Measurements from ENCODE around the gene SPINK1. TPM values are rescaled to one million over a fixed set of nuclear protein-coding genes. Genes with fewer than 3 reads are reported as not detected.

Gene SPINK1
- total RNA-seq, 2 donors from 2014 or later = not detected

DNA sequence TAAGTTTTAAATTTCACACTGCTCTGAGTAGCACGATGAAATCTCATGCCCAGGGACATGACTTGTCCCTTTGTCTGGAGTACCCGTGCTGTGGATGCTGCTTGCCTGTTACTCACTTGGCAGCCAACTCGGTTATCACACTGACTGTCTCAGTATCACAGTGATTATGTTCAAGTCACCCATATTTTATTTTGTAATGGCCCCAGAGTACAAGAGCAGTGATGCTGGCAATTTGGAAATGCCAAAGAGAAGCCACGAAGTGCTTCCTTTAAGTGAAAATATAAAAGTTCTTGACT, 24.3 kb upstream of the SPINK1 start:
- TF ChIP-seq, protein P1, sequence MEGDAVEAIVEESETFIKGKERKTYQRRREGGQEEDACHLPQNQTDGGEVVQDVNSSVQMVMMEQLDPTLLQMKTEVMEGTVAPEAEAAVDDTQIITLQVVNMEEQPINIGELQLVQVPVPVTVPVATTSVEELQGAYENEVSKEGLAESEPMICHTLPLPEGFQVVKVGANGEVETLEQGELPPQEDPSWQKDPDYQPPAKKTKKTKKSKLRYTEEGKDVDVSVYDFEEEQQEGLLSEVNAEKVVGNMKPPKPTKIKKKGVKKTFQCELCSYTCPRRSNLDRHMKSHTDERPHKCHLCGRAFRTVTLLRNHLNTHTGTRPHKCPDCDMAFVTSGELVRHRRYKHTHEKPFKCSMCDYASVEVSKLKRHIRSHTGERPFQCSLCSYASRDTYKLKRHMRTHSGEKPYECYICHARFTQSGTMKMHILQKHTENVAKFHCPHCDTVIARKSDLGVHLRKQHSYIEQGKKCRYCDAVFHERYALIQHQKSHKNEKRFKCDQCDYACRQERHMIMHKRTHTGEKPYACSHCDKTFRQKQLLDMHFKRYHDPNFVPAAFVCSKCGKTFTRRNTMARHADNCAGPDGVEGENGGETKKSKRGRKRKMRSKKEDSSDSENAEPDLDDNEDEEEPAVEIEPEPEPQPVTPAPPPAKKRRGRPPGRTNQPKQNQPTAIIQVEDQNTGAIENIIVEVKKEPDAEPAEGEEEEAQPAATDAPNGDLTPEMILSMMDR (IDR thresholded peaks at IDR 0.05) = no peak
- Histone ChIP-seq H3K27me3 (no peaks in the 10 kb centered on the region), H3K4me1 (no peaks in the 10 kb centered on the region), H3K27ac (no peak overlapping the region), H3K9me3 (no peaks in the 10 kb centered on the region), H3K36me3 (no peaks in the 10 kb centered on the region), H3K4me3 (no peak overlapping the region)
- no peak for DNase-seq (ENCODE audit: low spot score)

DNA sequence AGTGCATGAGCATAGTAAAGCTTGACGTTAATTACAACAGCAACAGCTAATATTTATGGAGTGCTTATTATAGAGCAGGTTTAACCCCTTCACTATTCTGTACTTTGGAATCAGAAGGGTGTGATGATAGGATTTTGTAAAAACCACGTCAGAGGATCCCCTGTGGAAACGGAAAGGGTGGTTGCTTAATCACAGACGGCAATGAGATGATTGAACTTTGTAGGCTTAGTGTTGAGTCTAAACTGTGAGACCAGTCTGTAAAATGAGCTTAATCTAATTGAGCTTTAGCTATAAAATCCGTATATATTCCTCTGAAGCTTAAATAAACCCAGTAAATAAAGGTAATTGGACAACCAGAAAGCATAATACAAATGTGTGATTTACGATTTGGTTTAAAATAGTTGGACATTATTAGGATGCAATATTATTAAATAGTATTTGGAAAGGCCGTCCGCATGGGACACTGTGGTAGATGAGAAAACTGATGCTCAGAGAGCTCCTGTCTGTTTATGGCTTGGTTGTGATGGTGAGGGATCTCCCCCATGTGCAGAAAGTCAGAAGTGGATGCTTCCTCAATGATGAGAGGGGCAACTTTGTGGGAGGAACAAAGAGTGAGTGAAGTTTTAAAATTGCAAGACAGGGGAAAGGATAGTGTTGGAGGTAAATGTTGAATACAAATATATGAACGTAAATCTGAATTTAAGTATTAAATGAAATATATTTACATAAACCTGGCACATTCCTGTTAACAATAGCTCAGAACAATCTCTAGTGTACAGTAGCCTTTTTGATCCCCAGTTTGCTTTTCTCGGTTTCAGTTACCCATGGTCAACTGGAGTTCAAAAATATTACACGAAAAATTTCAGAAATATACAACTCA, 23.7 kb upstream of the SPINK1 start:
- H3K9me3 ChIP-seq = no peaks in the 10 kb centered on the region
- TF ChIP-seq, protein P1 (IDR thresholded peaks at IDR 0.05) = no peak
- H3K27ac ChIP-seq = no peak overlapping the region
- no peak for DNase-seq (ENCODE audit: low spot score)
- no peak overlapping the region for H3K4me3 ChIP-seq
- H3K27me3 ChIP-seq = no peaks in the 10 kb centered on the region
- H3K36me3 ChIP-seq = no peaks in the 10 kb centered on the region
- no peaks in the 10 kb centered on the region for H3K4me1 ChIP-seq

DNA sequence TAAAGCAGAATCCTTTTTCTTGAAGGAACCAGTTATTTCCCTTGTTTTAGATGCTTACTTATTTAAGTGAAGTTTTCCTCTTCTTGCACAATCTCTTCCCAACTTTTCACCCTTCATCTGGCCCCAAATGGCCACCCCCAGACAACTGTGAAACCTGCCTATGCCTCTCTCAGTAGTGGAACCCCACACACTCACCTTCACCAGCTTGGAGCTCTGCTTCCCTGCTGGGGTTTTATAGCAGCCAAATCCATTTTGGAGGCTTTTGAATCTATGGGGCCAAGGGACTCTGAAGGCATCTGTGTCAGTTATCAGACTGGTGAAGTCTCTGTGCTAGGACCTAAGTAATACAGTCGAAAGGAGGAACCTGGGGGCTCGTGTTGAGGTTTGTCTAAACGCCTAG, 22.9 kb upstream of the SPINK1 start:
- Histone ChIP-seq H3K27ac (no peak overlapping the region), H3K9me3 (no peaks in the 10 kb centered on the region), H3K4me1 (no peaks in the 10 kb centered on the region), H3K27me3 (no peaks in the 10 kb centered on the region), H3K36me3 (no peaks in the 10 kb centered on the region), H3K4me3 (no peak overlapping the region)
- TF ChIP-seq, protein P1 (IDR thresholded peaks at IDR 0.05) = no peak
- DNase-seq (ENCODE audit: low spot score) = no peak

DNA sequence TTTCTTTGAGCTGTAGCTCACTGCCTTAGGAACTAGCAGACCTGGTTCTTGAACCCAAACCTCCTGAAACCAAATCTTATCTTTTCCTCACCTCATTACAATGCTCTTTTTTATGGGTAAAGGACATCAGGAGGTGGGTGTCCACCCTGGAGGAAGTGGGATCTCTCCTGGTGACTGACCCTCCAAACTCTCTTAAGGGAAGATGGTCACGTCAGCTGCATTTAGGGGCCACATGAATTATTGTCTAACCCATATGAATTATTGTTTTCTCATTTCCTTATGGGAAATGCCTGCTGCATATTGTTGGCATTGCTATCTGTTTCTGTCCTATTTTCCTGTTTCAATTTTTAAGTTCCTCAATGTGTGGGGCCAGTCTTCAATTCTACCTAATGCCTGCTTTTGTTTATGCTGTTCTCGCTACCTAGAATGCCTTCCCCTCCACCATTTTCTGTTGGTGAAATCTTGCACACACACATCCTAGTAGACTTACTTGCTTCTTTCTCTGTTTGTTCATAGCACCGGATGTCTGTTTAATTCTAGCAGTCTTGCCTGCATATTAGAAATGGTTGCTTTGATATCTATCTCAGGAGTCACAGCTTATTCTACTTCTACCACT, 22.0 kb upstream of the SPINK1 start:
- TF ChIP-seq, protein P1 (IDR thresholded peaks at IDR 0.05) = no peak
- H3K27me3 ChIP-seq = no peaks in the 10 kb centered on the region
- no peaks in the 10 kb centered on the region for H3K36me3 ChIP-seq
- H3K4me1 ChIP-seq = no peaks in the 10 kb centered on the region
- no peak overlapping the region for H3K4me3 ChIP-seq
- no peak for DNase-seq (ENCODE audit: low spot score)
- no peaks in the 10 kb centered on the region for H3K9me3 ChIP-seq
- no peak overlapping the region for H3K27ac ChIP-seq

DNA sequence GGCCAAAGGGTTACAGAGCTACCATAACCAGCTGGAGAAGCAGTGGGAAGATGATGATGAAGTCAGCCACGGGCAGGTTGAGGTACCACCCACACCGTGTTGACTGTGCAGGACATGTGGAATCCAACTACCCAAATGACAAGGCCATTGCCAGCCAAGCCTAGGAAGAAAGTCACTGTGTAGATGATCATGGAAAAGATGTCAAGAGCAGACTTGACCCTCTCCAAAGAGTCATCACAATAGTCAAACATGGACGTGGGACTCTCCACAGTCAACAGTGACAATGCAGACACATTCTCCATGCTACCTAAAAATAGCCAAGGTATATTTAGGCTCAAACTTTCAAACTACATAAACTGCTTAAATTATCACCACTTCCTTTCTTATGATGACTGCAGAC, 20.9 kb upstream of the SPINK1 start:
- TF ChIP-seq, protein P1 (IDR thresholded peaks at IDR 0.05) = no peak
- Histone ChIP-seq H3K4me3 (no peak overlapping the region), H3K27me3 (no peaks in the 10 kb centered on the region), H3K27ac (no peak overlapping the region), H3K4me1 (no peaks in the 10 kb centered on the region), H3K36me3 (no peaks in the 10 kb centered on the region), H3K9me3 (no peaks in the 10 kb centered on the region)
- no peak for DNase-seq (ENCODE audit: low spot score)

All from right atrium auricular region (tissue), 2 donors.